HepG2 (cell line): ENCODE results near the gene MEIS1. TPM values are rescaled to one million over a fixed set of nuclear protein-coding genes. Genes with fewer than 3 reads are reported as not detected.

Experiments
- ATAC-seq: fragments of 200-7000 bp; cut with Tn5 transposase; 3 replicates; pipeline ENCODE4 v1.9.1; 2020; ENCODE audit warnings: mild to moderate bottlenecking, moderate library complexity
- BruUV-seq: library from RNA; stranded (reverse); fragments of 400-500 nt; replicated peaks from 2 replicates; lab custom pipeline; 2021; lab: Mats Ljungman, UMichigan
- CTCF ChIA-PET: fragments of 300-600 bp; formaldehyde crosslinking; extraction: SDS; loops from one replicate; lab custom pipeline; 2021; ENCODE audit warnings: low total read pairs, inconsistent platforms, low intra/inter-chr PET ratio; lab: Yijun Ruan, JAX
- POLR2A ChIA-PET: fragments of 350-600 bp; sonication (Branson Sonifier 250); formaldehyde crosslinking; loops from one replicate; lab custom pipeline; 2020; ENCODE audit warnings: antibody characterized with exemption, inconsistent platforms; lab: Yijun Ruan, JAX
- DNase-seq: peaks from one replicate; pipeline ENCODE4 v3.0.0-alpha.2; 2015; ENCODE audit warnings: low spot score
- FAIRE-seq: peaks from 3 replicates; lab custom pipeline; 2011; peaks lifted over from hg19 to GRCh38; lab: Jason Lieb, UNC
- H2AFZ ChIP-seq: one replicate; pipeline ENCODE4 v1.6.1; 2011; ENCODE audit warnings: low read length, inconsistent platforms
- H3K27ac ChIP-seq: fragments of 300-600 bp; 3 replicates; pipeline ENCODE4 v1.8.0; 2011; ENCODE audit warnings: mixed run types, mild to moderate bottlenecking, mixed read lengths, low read length, inconsistent platforms; ENCODE audit not compliant: insufficient read depth; ENCODE audit errors: extremely low read length
- H3K27me3 ChIP-seq, 2 experiments: fragments of 200-600 bp in 1 of 2; 2 replicates in 1 of 2; 3 replicates in 1 of 2; pipeline versions ENCODE4 v1.6.0 to v1.8.0; 2011; ENCODE audit warnings: low read length in 2 of 2, mild to moderate bottlenecking in 2 of 2, moderate library complexity in 2 of 2, inconsistent platforms in 1 of 2; ENCODE audit not compliant: insufficient read depth in 2 of 2, control insufficient read depth in 1 of 2
- H3K36me3 ChIP-seq, 2 experiments: fragments of 200-600 bp in 1 of 2; replicated peaks in 1 of 2; 2 replicates in 1 of 2; 3 replicates in 1 of 2; pipeline versions ENCODE4 v1.5.1 to v1.8.0; 2011; ENCODE audit warnings: low read length in 2 of 2, inconsistent platforms in 1 of 2; ENCODE audit not compliant: insufficient read depth in 2 of 2, control insufficient read depth in 1 of 2
- H3K4me1 ChIP-seq: 2 replicates; pipeline ENCODE4 v1.5.1; 2012; ENCODE audit warnings: low read length, inconsistent platforms; ENCODE audit not compliant: insufficient read depth
- H3K4me2 ChIP-seq: 2 replicates; pipeline ENCODE4 v1.6.0; 2011; ENCODE audit warnings: low read depth, low read length, inconsistent platforms
- H3K4me3 ChIP-seq, 3 experiments: fragments of 200-600 bp in 1 of 3; sonication (generic), shearing (Covaris generic) in 1 of 3; replicated peaks in 1 of 3; 2 replicates each; pipeline ENCODE4 v1.5.1; 2011 to 2016; ENCODE audit warnings: low read length in 3 of 3, inconsistent platforms in 2 of 3, low read depth in 2 of 3, mild to moderate bottlenecking in 2 of 3, control low read depth in 1 of 3, mixed read lengths in 1 of 3; ENCODE audit not compliant: insufficient read depth in 1 of 3
- H3K79me2 ChIP-seq: one replicate; pipeline ENCODE4 v1.6.1; 2011; ENCODE audit warnings: low read length, inconsistent platforms; ENCODE audit not compliant: insufficient read depth
- H3K9ac ChIP-seq: 2 replicates; pipeline ENCODE4 v1.6.0; 2011; ENCODE audit warnings: mild to moderate bottlenecking, low read depth, low read length, inconsistent platforms; ENCODE audit not compliant: insufficient read depth
- H3K9me3 ChIP-seq: 2 replicates; pipeline ENCODE4 v1.5.1; 2012; ENCODE audit warnings: mild to moderate bottlenecking, low read length
- H4K20me1 ChIP-seq: 2 replicates; pipeline ENCODE4 v1.6.0; 2011; ENCODE audit warnings: inconsistent platforms, mild to moderate bottlenecking, low read length, moderate library complexity; ENCODE audit not compliant: insufficient read depth
- BCLAF1 ChIP-seq: fragments of 450-650 bp; IDR thresholded peaks from 2 replicates; pipeline ENCODE4 v1.6.1; 2017; ENCODE audit warnings: mild to moderate bottlenecking
- DMAP1 ChIP-seq: IDR thresholded peaks from 2 replicates; pipeline ENCODE4 v1.6.1; 2016
- GTF2F1 ChIP-seq: fragments of 150-350 bp; IDR thresholded peaks from 2 replicates; pipeline ENCODE4 v1.6.1; 2014; ENCODE audit warnings: low read length
- HMGXB4 ChIP-seq, 2 experiments: sonication (generic) in 1 of 2; formaldehyde crosslinking in 1 of 2; IDR thresholded peaks; 2 replicates each; pipeline versions ENCODE4 v1.4.0 to v1.6.1; 2018 to 2020; ENCODE audit warnings: missing genetic modification reagents in 2 of 2, borderline replicate concordance in 1 of 2, low read depth in 1 of 2, mild to moderate bottlenecking in 1 of 2, missing biosample characterization in 1 of 2
- KLF15 ChIP-seq: sonication (generic); formaldehyde crosslinking; IDR thresholded peaks from 2 replicates; pipeline ENCODE4 v1.8.1; 2023; ENCODE audit warnings: borderline replicate concordance, mild to moderate bottlenecking, inconsistent platforms, missing genetic modification reagents, mixed read lengths
- ZNF431 ChIP-seq: sonication (generic); formaldehyde crosslinking; IDR thresholded peaks from 2 replicates; pipeline ENCODE4 v1.9.0; 2022; ENCODE audit warnings: missing genetic modification reagents, low read depth, mild to moderate bottlenecking, borderline replicate concordance
- ZNF605 ChIP-seq: sonication (generic); formaldehyde crosslinking; IDR thresholded peaks from 2 replicates; pipeline ENCODE4 v1.8.0; 2022; ENCODE audit warnings: mild to moderate bottlenecking, missing genetic modification reagents
- ZNF614 ChIP-seq: IDR thresholded peaks from 2 replicates; pipeline ENCODE4 v1.6.1; 2018; ENCODE audit warnings: missing biosample characterization, missing genetic modification reagents, inconsistent platforms, borderline replicate concordance
- WGBS: methylation state at CpG from one replicate; pipeline ENCODE4 v1.1.6; 2017; ENCODE audit warnings: low lambda C conversion rate; 5-methylcytosine and 5-hydroxymethylcytosine counted together
- in situ Hi-C: cut with HindIII; loops from 2 replicates; pipeline ENCODE4 v1.10.0; 2017; ENCODE audit warnings: low pct_unique_long_range_greater_than_20kb; ENCODE audit not compliant: extremely low pct_ligation_motif_present
- intact Hi-C: fragments of 100-400 bp; cut with micrococcal nuclease; formaldehyde crosslinking; loops from one replicate; pipeline ENCODE4 v1.10.0; 2022; ENCODE audit not compliant: unreplicated experiment
- polyA plus RNA-seq, 8 experiments: library from polyadenylated mRNA; depleted of rRNA in 3 of 8; stranded (reverse) in 7 of 8; unstranded in 1 of 8; fragments of >200 nt; fragmentation: Illumina TruSeq in 4 of 8; extraction: Trizol in 4 of 8; gene quantifications; 2 replicates each; pipeline versions ENCODE4 v1.2.1 to v1.2.3, GENCODE V29; 2011 to 2016; ENCODE audit warnings: low read depth in 4 of 8, missing spikeins in 1 of 8, mixed read lengths in 1 of 8; ENCODE audit not compliant: insufficient read depth in 1 of 8
- total RNA-seq, 5 experiments: library from RNA; depleted of rRNA; stranded (reverse); fragments of >200 nt; fragmentation: Illumina TruSeq; extraction: Trizol; gene quantifications; 2 replicates each; pipeline ENCODE4 v1.2.3, GENCODE V29; 2016; ENCODE audit warnings: low read depth in 1 of 5
- TF ChIP-seq, protein P1 (sequence below): sonication (generic); formaldehyde crosslinking; IDR thresholded peaks from 2 replicates; pipeline ENCODE4 v1.4.0; 2020; ENCODE audit warnings: mild to moderate bottlenecking, missing genetic modification reagents, borderline replicate concordance

MEIS1 gene
- total and polyA plus RNA-seq, 2 of the 13 experiments (the other 11 are each of a cell fraction or from before 2014, with no cell fraction given): 3.8 to 6.0 TPM

DNA sequence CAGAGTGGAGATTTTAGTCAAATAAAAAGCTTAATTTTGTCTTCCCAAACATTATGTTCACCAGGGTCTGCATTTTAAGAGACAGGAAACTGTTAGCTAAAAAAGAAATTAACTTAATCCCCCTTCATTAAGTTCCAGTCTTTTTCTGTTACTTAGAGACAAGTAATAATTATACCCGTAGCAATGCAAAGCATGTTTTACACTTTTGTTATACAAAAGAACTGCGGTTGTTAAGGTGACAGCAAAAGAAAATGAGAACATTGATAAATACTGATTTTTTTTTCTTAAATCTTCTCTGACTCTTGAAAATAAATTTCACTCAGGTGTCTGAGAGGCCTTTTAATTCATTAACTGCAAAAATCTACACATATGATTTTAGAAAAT, 101.4 kb downstream of the MEIS1 start (continued):
- TF ChIP-seq, protein P1, sequence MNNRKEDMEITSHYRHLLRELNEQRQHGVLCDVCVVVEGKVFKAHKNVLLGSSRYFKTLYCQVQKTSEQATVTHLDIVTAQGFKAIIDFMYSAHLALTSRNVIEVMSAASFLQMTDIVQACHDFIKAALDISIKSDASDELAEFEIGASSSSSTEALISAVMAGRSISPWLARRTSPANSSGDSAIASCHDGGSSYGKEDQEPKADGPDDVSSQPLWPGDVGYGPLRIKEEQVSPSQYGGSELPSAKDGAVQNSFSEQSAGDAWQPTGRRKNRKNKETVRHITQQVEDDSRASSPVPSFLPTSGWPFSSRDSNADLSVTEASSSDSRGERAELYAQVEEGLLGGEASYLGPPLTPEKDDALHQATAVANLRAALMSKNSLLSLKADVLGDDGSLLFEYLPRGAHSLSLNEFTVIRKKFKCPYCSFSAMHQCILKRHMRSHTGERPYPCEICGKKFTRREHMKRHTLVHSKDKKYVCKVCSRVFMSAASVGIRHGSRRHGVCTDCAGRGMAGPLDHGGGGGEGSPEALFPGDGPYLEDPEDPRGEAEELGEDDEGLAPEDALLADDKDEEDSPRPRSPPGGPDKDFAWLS (CRISPR knock-in tag): no peak
- no peak for TF ChIP-seq ZNF605 (CRISPR knock-in tag)
- TF ChIP-seq DMAP1: no peak
- TF ChIP-seq KLF15 (CRISPR knock-in tag): no peak
- no peak for TF ChIP-seq GTF2F1
- TF ChIP-seq BCLAF1: no peak
- no peak for TF ChIP-seq ZNF614 (CRISPR knock-in tag)
- TF ChIP-seq, all 625 proteins: peak for 0

GRCh38 chr2:66536997-66537396, 102.1 kb downstream of the MEIS1 start:
- no peak for ATAC-seq
- ChIA-PET CTCF (no interaction called here), POLR2A (no interaction called here)
- Histone ChIP-seq H3K9me3 (no peaks in the 10 kb centered on the region), H3K36me3 (no peaks in the 10 kb centered on the region), H4K20me1 (no peaks in the 10 kb centered on the region), H3K27me3 (no peaks in the 10 kb centered on the region), H3K4me1 (peaks cover 5% of the 10 kb centered on the region; the same call in 1 of the 2 replicates), H3K27ac (no peak overlapping the region), H3K4me2 (no peak overlapping the region), H3K9ac (no peak overlapping the region), H2AFZ (no peak overlapping the region), H3K79me2 (no peaks in the 10 kb centered on the region), H3K4me3 (no peak overlapping the region)
- BruUV-seq: no TSS peak
- in situ Hi-C loops (no loop called here), intact Hi-C loops (no loop called here)
- no peak for FAIRE-seq
- no peak for DNase-seq
- 65% methylated on average over 2 of the region's 2 CpGs for WGBS
- no peak for TF ChIP-seq HMGXB4 (CRISPR knock-in tag; IDR thresholded peaks at IDR 0.05; ENCODE audit: borderline replicate concordance in 1 of 2, low read depth in 1 of 2)
- no peak for TF ChIP-seq ZNF431
